DND-41 (cell line): ENCODE data around the gene ITGAV.

Experiments
- ATAC-seq: fragments of 200-7000 bp; cut with Tn5 transposase; 3 replicates; pipeline ENCODE4 v1.9.1; 2021; ENCODE audit warnings: low read depth; ENCODE audit not compliant: insufficient read depth
- DNase-seq: peaks from one replicate; pipeline ENCODE4 v3.0.0-alpha.2; 2020
- H2AFZ ChIP-seq: 2 replicates; pipeline ENCODE4 v1.6.0; 2012; ENCODE audit warnings: low read depth, low read length
- H3K27ac ChIP-seq: 2 replicates; pipeline ENCODE4 v1.5.1; 2012; ENCODE audit warnings: low read length, inconsistent platforms
- H3K27me3 ChIP-seq: fragments of 200-600 bp; sonication (generic); 2 replicates; pipeline ENCODE4 v1.6.0; 2012; ENCODE audit warnings: low read length, mild to moderate bottlenecking, inconsistent platforms; ENCODE audit not compliant: insufficient read depth, poor library complexity
- H3K36me3 ChIP-seq: 2 replicates; pipeline ENCODE4 v1.5.1; 2012; ENCODE audit warnings: low read length, inconsistent platforms; ENCODE audit not compliant: insufficient read depth
- H3K4me1 ChIP-seq: 2 replicates; pipeline ENCODE4 v1.5.1; 2012; ENCODE audit warnings: mild to moderate bottlenecking, low read length; ENCODE audit not compliant: insufficient read depth
- H3K4me2 ChIP-seq: 2 replicates; pipeline ENCODE4 v1.6.0; 2012; ENCODE audit warnings: mild to moderate bottlenecking, moderate library complexity, low read length, inconsistent platforms; ENCODE audit not compliant: insufficient read depth
- H3K4me3 ChIP-seq, 2 experiments: fragments of 200-600 bp in 1 of 2; shearing (Covaris generic) in 1 of 2; 2 replicates each; pipeline ENCODE4 v1.5.1; 2012 to 2016; ENCODE audit warnings: inconsistent platforms in 2 of 2, low read length in 2 of 2, mild to moderate bottlenecking in 2 of 2, low read depth in 1 of 2, moderate library complexity in 1 of 2
- H3K79me2 ChIP-seq: 2 replicates; pipeline ENCODE4 v1.6.0; 2012; ENCODE audit warnings: low read length, inconsistent platforms; ENCODE audit not compliant: insufficient read depth
- H3K9ac ChIP-seq: 2 replicates; pipeline ENCODE4 v1.6.0; 2012; ENCODE audit warnings: low read depth, mild to moderate bottlenecking, inconsistent platforms, low read length, moderate library complexity
- H3K9me3 ChIP-seq: 2 replicates; pipeline ENCODE4 v1.5.1; 2012; ENCODE audit warnings: low read length, moderate library complexity, mild to moderate bottlenecking, inconsistent platforms; ENCODE audit not compliant: insufficient read depth, severe bottlenecking
- H4K20me1 ChIP-seq: 2 replicates; pipeline ENCODE4 v1.6.0; 2012; ENCODE audit warnings: low read length; ENCODE audit not compliant: insufficient read depth
- EZH2 ChIP-seq: IDR thresholded peaks from 3 replicates; pipeline ENCODE4 v1.6.1; 2012; ENCODE audit warnings: borderline replicate concordance, low read depth, mild to moderate bottlenecking, moderate library complexity, low read length, inconsistent platforms; ENCODE audit not compliant: severe bottlenecking
- TF ChIP-seq, protein P1 (sequence below): IDR thresholded peaks from 2 replicates; pipeline ENCODE4 v1.5.1; 2012; ENCODE audit warnings: borderline replicate concordance, low read length, moderate library complexity, mild to moderate bottlenecking; ENCODE audit not compliant: poor library complexity, severe bottlenecking; ENCODE audit errors: extremely low read depth

Gene ITGAV

GRCh38 chr2:186584053-186584452, 5.8 kb upstream of the ITGAV start:
- Histone ChIP-seq H3K36me3 (no peaks in the 10 kb centered on the region), H3K4me1 (peaks cover 5% of the 10 kb centered on the region), H2AFZ (no peak overlapping the region), H3K27ac (no peak overlapping the region), H3K4me2 (no peak overlapping the region), H3K4me3 (no peak overlapping the region), H3K79me2 (no peaks in the 10 kb centered on the region), H3K27me3 (no peaks in the 10 kb centered on the region), H4K20me1 (no peaks in the 10 kb centered on the region), H3K9me3 (no peaks in the 10 kb centered on the region), H3K9ac (no peak overlapping the region)
- DNase-seq, result no peak
- ATAC-seq, result no peak
- no peak for TF ChIP-seq EZH2
- TF ChIP-seq, protein P1, sequence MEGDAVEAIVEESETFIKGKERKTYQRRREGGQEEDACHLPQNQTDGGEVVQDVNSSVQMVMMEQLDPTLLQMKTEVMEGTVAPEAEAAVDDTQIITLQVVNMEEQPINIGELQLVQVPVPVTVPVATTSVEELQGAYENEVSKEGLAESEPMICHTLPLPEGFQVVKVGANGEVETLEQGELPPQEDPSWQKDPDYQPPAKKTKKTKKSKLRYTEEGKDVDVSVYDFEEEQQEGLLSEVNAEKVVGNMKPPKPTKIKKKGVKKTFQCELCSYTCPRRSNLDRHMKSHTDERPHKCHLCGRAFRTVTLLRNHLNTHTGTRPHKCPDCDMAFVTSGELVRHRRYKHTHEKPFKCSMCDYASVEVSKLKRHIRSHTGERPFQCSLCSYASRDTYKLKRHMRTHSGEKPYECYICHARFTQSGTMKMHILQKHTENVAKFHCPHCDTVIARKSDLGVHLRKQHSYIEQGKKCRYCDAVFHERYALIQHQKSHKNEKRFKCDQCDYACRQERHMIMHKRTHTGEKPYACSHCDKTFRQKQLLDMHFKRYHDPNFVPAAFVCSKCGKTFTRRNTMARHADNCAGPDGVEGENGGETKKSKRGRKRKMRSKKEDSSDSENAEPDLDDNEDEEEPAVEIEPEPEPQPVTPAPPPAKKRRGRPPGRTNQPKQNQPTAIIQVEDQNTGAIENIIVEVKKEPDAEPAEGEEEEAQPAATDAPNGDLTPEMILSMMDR, result no peak

GRCh38 chr2:186588421-186588820, 1.4 kb upstream of the ITGAV start:
- no peaks in the 10 kb centered on the region for H3K36me3 ChIP-seq
- H3K9me3 ChIP-seq, result no peaks in the 10 kb centered on the region
- H3K79me2 ChIP-seq, result peaks cover 12% of the 10 kb centered on the region
- peaks cover 29% of the 10 kb centered on the region for H3K4me1 ChIP-seq
- H3K4me2 ChIP-seq, result no peak overlapping the region
- H2AFZ ChIP-seq, result no peak overlapping the region
- no peak overlapping the region for H3K9ac ChIP-seq
- no peaks in the 10 kb centered on the region for H4K20me1 ChIP-seq
- no peak for DNase-seq
- H3K27me3 ChIP-seq, result no peaks in the 10 kb centered on the region
- ATAC-seq, result no peak
- H3K4me3 ChIP-seq, result no peak overlapping the region
- TF ChIP-seq, protein P1, result no peak
- no peak for TF ChIP-seq EZH2
- H3K27ac ChIP-seq, result no peak overlapping the region

GRCh38 chr2:186588940-186589611, 780 bp upstream of the ITGAV start:
- Histone ChIP-seq H3K4me2 (peak overlapping the region; percentile 84), H3K79me2 (peaks cover 12% of the 10 kb centered on the region), H3K9ac (peak overlapping the region; percentile 67), H3K9me3 (no peaks in the 10 kb centered on the region), H3K27me3 (no peaks in the 10 kb centered on the region), H3K36me3 (no peaks in the 10 kb centered on the region), H3K4me1 (peaks cover 29% of the 10 kb centered on the region), H4K20me1 (no peaks in the 10 kb centered on the region), H3K27ac (peak overlapping the region; percentile 66), H2AFZ (peak overlapping the region; percentile 77), H3K4me3 (peak overlapping the region; percentile 59 to 65; a peak in 3 of 4 replicates)
- no peak for ATAC-seq
- no peak for TF ChIP-seq EZH2
- TF ChIP-seq, protein P1, result no peak
- DNase-seq, result no peak
